SH-SY5Y (cell line): ENCODE data around the gene PACS2.

Experiments
- GATA2 ChIP-seq: IDR thresholded peaks from 2 replicates; pipeline ENCODE4 v1.6.1; 2011; ENCODE audit warnings: mild to moderate bottlenecking, low read depth, low read length
- GATA3 ChIP-seq: IDR thresholded peaks from 2 replicates; pipeline ENCODE4 v1.6.1; 2011; ENCODE audit warnings: low read depth, mild to moderate bottlenecking, low read length, moderate library complexity

- TF ChIP-seq GATA3, result no peak
- TF ChIP-seq GATA2, result peak; percentile 83
These were observed 108.3 kb downstream of the PACS2 start for GRCh38 chr14:105422695-105423487.
